ENCODE measurements around the gene SPOCK2. TPM values are rescaled to one million over a fixed set of nuclear protein-coding genes. Genes with fewer than 3 reads are reported as not detected.

Gene SPOCK2
- total RNA-seq, 1 donor from 2014 or later = 3.4 TPM

DNA sequence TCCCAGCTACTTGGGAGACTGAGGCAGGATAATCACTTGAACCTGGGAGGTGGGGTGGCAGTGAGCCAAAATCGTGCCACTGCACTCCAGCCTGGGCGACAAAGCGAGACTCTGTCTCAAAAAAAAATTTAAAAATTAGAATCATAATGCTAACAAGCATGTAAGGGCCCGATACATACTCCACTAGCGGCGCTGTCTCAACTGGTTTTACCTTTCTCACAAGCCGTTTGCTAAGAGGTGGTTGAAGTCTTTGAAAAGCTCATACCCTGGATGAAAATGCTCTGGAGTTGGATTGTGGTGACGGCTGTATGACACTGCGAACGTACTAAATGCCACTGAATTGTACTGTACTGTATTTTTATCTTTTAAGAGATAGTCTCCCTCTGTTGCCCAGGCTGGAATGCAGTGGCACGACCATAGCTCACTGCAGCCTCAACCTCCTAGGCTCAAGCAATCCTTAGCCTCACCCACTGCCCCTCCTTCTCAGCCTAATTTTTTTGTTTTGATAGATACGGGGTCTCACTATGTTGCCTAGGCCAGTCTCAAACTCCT, 29.9 kb downstream of the SPOCK2 start:
- Mint-ChIP-seq H3K27me3 (ENCODE audit: unreplicated experiment) (peaks cover 3% of the 10 kb centered on the region), H3K4me1 (ENCODE audit: unreplicated experiment) (no peaks in the 10 kb centered on the region), H3K27ac (ENCODE audit: unreplicated experiment) (no peak overlapping the region), H3K4me3 (ENCODE audit: unreplicated experiment) (no peak overlapping the region), H3K36me3 (ENCODE audit: low read depth, unreplicated experiment) (no peaks in the 10 kb centered on the region), H3K9me3 (ENCODE audit: unreplicated experiment) (no peaks in the 10 kb centered on the region)
- no peak for DNase-seq (ENCODE audit: low spot score)
- TF ChIP-seq, protein P1, sequence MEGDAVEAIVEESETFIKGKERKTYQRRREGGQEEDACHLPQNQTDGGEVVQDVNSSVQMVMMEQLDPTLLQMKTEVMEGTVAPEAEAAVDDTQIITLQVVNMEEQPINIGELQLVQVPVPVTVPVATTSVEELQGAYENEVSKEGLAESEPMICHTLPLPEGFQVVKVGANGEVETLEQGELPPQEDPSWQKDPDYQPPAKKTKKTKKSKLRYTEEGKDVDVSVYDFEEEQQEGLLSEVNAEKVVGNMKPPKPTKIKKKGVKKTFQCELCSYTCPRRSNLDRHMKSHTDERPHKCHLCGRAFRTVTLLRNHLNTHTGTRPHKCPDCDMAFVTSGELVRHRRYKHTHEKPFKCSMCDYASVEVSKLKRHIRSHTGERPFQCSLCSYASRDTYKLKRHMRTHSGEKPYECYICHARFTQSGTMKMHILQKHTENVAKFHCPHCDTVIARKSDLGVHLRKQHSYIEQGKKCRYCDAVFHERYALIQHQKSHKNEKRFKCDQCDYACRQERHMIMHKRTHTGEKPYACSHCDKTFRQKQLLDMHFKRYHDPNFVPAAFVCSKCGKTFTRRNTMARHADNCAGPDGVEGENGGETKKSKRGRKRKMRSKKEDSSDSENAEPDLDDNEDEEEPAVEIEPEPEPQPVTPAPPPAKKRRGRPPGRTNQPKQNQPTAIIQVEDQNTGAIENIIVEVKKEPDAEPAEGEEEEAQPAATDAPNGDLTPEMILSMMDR (IDR thresholded peaks at IDR 0.05; ENCODE audit: unreplicated experiment) = no peak

DNA sequence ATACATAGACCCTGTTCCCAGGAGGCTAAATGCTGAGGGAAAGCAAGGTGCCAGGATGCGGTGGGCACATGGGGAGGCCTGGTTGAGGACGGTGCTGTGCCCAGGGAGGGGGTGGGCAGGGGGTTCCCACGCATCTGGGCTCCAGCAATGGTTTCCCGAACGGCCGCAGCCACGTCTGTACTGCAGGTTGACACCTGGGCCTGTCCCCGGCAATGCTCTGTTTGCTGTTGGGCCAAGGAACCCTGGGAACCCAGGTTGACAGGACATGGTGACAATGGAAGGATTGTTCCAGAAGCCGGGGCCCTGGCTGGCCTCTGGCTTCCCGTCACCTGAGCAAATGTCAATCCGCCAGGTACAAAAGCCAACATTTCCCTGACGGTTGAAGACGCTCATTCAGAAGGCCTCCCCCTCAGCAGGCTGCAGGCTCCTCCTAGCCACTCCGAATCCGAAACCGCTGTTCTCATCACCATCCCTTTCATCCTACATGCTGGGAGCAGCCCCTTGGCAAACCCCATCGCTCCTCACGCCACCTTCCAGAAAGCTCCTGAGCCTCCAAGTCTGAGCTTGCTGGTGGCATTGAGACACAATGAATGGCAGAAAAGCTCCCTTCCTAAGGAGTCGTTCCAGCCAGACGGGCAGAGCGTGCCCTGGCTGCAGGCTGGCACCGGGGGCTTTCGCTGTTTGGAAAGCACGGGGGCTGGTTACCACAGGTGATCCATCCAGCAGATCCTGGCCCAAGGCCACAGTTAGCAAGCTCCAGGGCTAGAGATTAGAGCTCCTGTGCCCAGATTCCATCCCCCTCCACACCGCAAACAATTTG, 31.2 kb downstream of the SPOCK2 start:
- Mint-ChIP-seq H3K4me3 (ENCODE audit: unreplicated experiment) (no peak overlapping the region), H3K4me1 (ENCODE audit: unreplicated experiment) (no peaks in the 10 kb centered on the region), H3K9me3 (ENCODE audit: unreplicated experiment) (no peaks in the 10 kb centered on the region), H3K36me3 (ENCODE audit: low read depth, unreplicated experiment) (no peaks in the 10 kb centered on the region), H3K27me3 (ENCODE audit: unreplicated experiment) (peaks cover 1% of the 10 kb centered on the region), H3K27ac (ENCODE audit: unreplicated experiment) (no peak overlapping the region)
- DNase-seq (ENCODE audit: low spot score) = no peak
- TF ChIP-seq, protein P1 (IDR thresholded peaks at IDR 0.05; ENCODE audit: unreplicated experiment) = no peak

DNA sequence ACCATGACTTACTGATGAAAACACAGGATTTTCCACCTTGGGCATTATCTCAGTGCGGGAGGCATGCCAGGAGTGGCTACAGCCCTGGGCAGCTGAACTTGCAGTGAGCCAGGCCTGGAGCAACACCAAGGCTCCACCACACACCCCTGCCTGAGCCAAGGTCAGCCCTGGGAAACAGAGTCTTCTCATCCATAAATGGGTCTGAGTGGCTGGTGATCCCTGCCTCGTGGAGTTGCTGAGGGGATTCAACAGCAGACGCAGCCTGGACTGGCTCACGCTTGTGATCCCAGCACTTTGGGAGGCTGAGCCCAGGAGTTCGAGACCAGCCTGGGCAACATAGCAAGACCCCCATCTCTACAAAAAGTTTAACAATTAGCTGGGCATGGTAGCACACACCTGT, 32.2 kb downstream of the SPOCK2 start:
- Mint-ChIP-seq H3K4me3 (ENCODE audit: unreplicated experiment) (no peak overlapping the region), H3K9me3 (ENCODE audit: unreplicated experiment) (no peaks in the 10 kb centered on the region), H3K4me1 (ENCODE audit: unreplicated experiment) (no peaks in the 10 kb centered on the region), H3K36me3 (ENCODE audit: low read depth, unreplicated experiment) (no peaks in the 10 kb centered on the region), H3K27ac (ENCODE audit: unreplicated experiment) (no peak overlapping the region), H3K27me3 (ENCODE audit: unreplicated experiment) (peaks cover 1% of the 10 kb centered on the region)
- DNase-seq (ENCODE audit: low spot score) = no peak
- TF ChIP-seq, protein P1 (IDR thresholded peaks at IDR 0.05; ENCODE audit: unreplicated experiment) = no peak

DNA sequence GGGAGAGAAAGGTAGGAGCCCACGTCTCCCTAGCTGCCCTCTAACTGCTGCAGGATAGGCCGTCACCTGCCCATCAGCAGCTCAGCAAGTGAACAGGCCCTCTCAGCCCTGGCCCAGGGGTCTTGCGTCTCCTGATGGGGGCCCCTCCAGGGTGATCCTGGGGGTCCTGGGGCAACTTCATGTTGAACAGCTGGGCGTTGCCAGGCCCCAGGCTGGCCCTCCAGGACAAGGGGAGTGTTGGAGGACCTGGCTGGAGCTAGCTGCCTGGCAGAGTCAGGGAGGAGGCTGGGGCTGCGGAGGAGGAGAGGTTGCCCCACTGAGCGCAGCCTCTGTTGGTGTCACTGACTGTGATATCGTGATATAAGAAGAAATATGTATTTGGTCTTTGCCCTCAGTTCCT, 34.7 kb downstream of the SPOCK2 start:
- no peaks in the 10 kb centered on the region for H3K9me3 Mint-ChIP-seq (ENCODE audit: unreplicated experiment)
- H3K4me1 Mint-ChIP-seq (ENCODE audit: unreplicated experiment) = no peaks in the 10 kb centered on the region
- peaks cover 3% of the 10 kb centered on the region for H3K27me3 Mint-ChIP-seq (ENCODE audit: unreplicated experiment)
- TF ChIP-seq, protein P1 (IDR thresholded peaks at IDR 0.05; ENCODE audit: unreplicated experiment) = no peak
- DNase-seq (ENCODE audit: low spot score) = no peak
- H3K4me3 Mint-ChIP-seq (ENCODE audit: unreplicated experiment) = no peak overlapping the region
- H3K36me3 Mint-ChIP-seq (ENCODE audit: low read depth, unreplicated experiment) = no peaks in the 10 kb centered on the region
- H3K27ac Mint-ChIP-seq (ENCODE audit: unreplicated experiment) = no peak overlapping the region

DNA sequence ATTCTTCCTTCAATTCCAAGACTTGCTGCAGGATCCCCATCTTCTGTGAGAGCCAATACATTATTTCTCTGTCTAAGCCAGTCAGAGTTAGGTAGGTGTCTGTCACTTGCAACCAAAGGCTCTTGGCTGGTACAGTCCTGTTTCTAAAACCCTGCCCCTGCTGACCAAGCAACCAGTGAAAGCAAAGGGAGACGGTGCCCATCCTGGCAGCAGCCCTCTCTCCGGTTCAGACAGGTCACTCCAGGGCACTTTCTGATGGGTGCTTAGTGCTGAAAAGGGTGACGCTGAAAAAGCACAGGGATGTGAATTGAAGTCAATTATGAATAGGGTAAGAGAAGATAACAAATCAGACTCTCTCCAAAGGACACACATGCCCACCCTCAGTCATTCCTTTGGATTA, 37.5 kb downstream of the SPOCK2 start:
- H3K4me1 Mint-ChIP-seq (ENCODE audit: unreplicated experiment) = no peaks in the 10 kb centered on the region

More for the DNA sequence above, 37.5 kb downstream of the SPOCK2 start:
- H3K9me3 Mint-ChIP-seq (ENCODE audit: unreplicated experiment) = no peaks in the 10 kb centered on the region
- H3K27ac Mint-ChIP-seq (ENCODE audit: unreplicated experiment) = no peak overlapping the region
- TF ChIP-seq, protein P1 (IDR thresholded peaks at IDR 0.05; ENCODE audit: unreplicated experiment) = no peak
- no peaks in the 10 kb centered on the region for H3K36me3 Mint-ChIP-seq (ENCODE audit: low read depth, unreplicated experiment)
- peaks cover 3% of the 10 kb centered on the region for H3K27me3 Mint-ChIP-seq (ENCODE audit: unreplicated experiment)
- no peak for DNase-seq (ENCODE audit: low spot score)
- no peak overlapping the region for H3K4me3 Mint-ChIP-seq (ENCODE audit: unreplicated experiment)

Measured in endothelial cell (in vitro differentiated cells).